Chondrocyte (in vitro differentiated cells): ENCODE data around the gene CREB5. TPM values are rescaled to one million over a fixed set of nuclear protein-coding genes. Genes with fewer than 3 reads are reported as not detected.

Experiments used
- DNase-seq: peaks from one replicate; pipeline ENCODE4 v3.0.0; 2021; ENCODE audit warnings: mixed read lengths, low spot score
- H3K27ac Mint-ChIP-seq: one replicate; pipeline ENCODE4 v1.8.0; 2021; ENCODE audit warnings: mild to moderate bottlenecking, moderate library complexity, mixed read lengths; ENCODE audit not compliant: unreplicated experiment
- H3K27me3 Mint-ChIP-seq: 2 replicates; pipeline ENCODE4 v1.8.0; 2021; ENCODE audit warnings: low read depth, mixed read lengths
- H3K36me3 Mint-ChIP-seq: 2 replicates; pipeline ENCODE4 v1.8.0; 2021; ENCODE audit warnings: low read depth, mixed read lengths
- H3K4me1 Mint-ChIP-seq: 2 replicates; pipeline ENCODE4 v1.8.0; 2021; ENCODE audit warnings: low read depth, mild to moderate bottlenecking, mixed read lengths
- H3K4me3 Mint-ChIP-seq: one replicate; pipeline ENCODE4 v1.8.0; 2021; ENCODE audit warnings: mild to moderate bottlenecking, moderate library complexity, mixed read lengths; ENCODE audit not compliant: unreplicated experiment
- H3K9me3 Mint-ChIP-seq: 2 replicates; pipeline ENCODE4 v1.8.0; 2021; ENCODE audit warnings: low read depth, mixed read lengths
- CTCF ChIP-seq: fragments of 200-600 bp; sonication (generic); IDR thresholded peaks from 2 replicates; pipeline ENCODE4 v1.5.0; 2021; ENCODE audit warnings: antibody characterized with exemption, mild to moderate bottlenecking, moderate library complexity
- total RNA-seq: library from RNA; stranded (reverse); gene quantifications from 3 replicates; pipeline ENCODE4 v1.2.1, GENCODE V29; 2021

The CREB5 gene
- total RNA-seq, 1 donor from 2014 or later = 8.2 TPM

- Mint-ChIP-seq H3K27ac (no peak overlapping the region), H3K9me3 (no peaks in the 10 kb centered on the region), H3K27me3 (no peaks in the 10 kb centered on the region), H3K4me1 (no peaks in the 10 kb centered on the region), H3K36me3 (peaks cover 3% of the 10 kb centered on the region), H3K4me3 (no peak overlapping the region)
- no peak for DNase-seq
- TF ChIP-seq CTCF = no peak
These were observed 13.2 kb downstream of the CREB5 start for GRCh38 chr7:28425496-28425895.

GRCh38 chr7:28427236-28427635 is 14.9 kb downstream of the CREB5 start:
- H3K36me3 Mint-ChIP-seq = peaks cover 3% of the 10 kb centered on the region
- H3K4me3 Mint-ChIP-seq = no peak overlapping the region
- no peaks in the 10 kb centered on the region for H3K4me1 Mint-ChIP-seq
- no peak for DNase-seq
- H3K27ac Mint-ChIP-seq = no peak overlapping the region
- no peaks in the 10 kb centered on the region for H3K9me3 Mint-ChIP-seq
- no peaks in the 10 kb centered on the region for H3K27me3 Mint-ChIP-seq
- TF ChIP-seq CTCF = no peak

GRCh38 chr7:28430616-28431015 is 18.3 kb downstream of the CREB5 start:
- Mint-ChIP-seq H3K9me3 (no peaks in the 10 kb centered on the region), H3K27me3 (no peaks in the 10 kb centered on the region), H3K36me3 (peaks cover 3% of the 10 kb centered on the region), H3K4me3 (no peak overlapping the region), H3K27ac (no peak overlapping the region), H3K4me1 (peaks cover 9% of the 10 kb centered on the region)
- no peak for DNase-seq
- TF ChIP-seq CTCF = no peak

- DNase-seq = no peak
- Mint-ChIP-seq H3K36me3 (peaks cover 4% of the 10 kb centered on the region), H3K27me3 (no peaks in the 10 kb centered on the region), H3K27ac (no peak overlapping the region), H3K4me1 (peaks cover 16% of the 10 kb centered on the region), H3K9me3 (no peaks in the 10 kb centered on the region), H3K4me3 (no peak overlapping the region)
- no peak for TF ChIP-seq CTCF
These were observed 19.8 kb downstream of the CREB5 start for GRCh38 chr7:28432105-28432504.

- H3K27ac Mint-ChIP-seq = no peak overlapping the region
- H3K36me3 Mint-ChIP-seq = peaks cover 2% of the 10 kb centered on the region
- H3K4me3 Mint-ChIP-seq = no peak overlapping the region
- DNase-seq = no peak
- H3K4me1 Mint-ChIP-seq = peaks cover 16% of the 10 kb centered on the region
- H3K27me3 Mint-ChIP-seq = no peaks in the 10 kb centered on the region
- no peak for TF ChIP-seq CTCF
- H3K9me3 Mint-ChIP-seq = no peaks in the 10 kb centered on the region
These were observed 20.7 kb downstream of the CREB5 start for GRCh38 chr7:28433039-28433438.
